PC-9 (cell line): Measurements from ENCODE around the gene C11orf86.

Experiments
- EZH2 ChIP-seq: fragments of 200-600 bp; sonication (generic); IDR thresholded peaks from 2 replicates; pipeline ENCODE4 v1.8.0; 2017; ENCODE audit warnings: antibody characterized with exemption, low read depth
- TF ChIP-seq, protein P1 (sequence below): fragments of 200-600 bp; sonication (generic); conservative IDR thresholded peaks from 2 replicates; pipeline ENCODE4 v1.6.1; 2017; ENCODE audit warnings: mixed run types, antibody characterized with exemption, mild to moderate bottlenecking, moderate library complexity

DNA sequence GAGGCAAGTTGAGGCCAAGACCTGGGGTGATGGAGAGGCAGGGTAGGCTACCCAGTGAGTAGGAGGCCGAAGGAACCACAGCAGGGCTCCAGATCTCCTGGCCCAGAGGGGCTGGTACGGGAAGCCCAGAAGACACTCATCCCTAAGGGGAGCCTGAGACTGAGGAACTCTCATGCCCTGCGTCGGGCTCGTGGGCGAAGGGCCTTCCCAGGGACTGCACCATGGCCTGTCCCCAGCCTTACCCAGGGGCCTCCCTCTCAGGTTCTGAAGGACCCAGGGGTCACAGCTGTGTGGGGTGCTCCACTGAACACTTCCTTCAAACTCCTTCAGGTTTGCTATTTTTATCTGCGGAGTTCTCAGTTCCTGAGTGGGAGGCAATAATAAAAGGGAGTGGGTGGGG is 32.0 kb downstream of the C11orf86 start:
- TF ChIP-seq, protein P1, sequence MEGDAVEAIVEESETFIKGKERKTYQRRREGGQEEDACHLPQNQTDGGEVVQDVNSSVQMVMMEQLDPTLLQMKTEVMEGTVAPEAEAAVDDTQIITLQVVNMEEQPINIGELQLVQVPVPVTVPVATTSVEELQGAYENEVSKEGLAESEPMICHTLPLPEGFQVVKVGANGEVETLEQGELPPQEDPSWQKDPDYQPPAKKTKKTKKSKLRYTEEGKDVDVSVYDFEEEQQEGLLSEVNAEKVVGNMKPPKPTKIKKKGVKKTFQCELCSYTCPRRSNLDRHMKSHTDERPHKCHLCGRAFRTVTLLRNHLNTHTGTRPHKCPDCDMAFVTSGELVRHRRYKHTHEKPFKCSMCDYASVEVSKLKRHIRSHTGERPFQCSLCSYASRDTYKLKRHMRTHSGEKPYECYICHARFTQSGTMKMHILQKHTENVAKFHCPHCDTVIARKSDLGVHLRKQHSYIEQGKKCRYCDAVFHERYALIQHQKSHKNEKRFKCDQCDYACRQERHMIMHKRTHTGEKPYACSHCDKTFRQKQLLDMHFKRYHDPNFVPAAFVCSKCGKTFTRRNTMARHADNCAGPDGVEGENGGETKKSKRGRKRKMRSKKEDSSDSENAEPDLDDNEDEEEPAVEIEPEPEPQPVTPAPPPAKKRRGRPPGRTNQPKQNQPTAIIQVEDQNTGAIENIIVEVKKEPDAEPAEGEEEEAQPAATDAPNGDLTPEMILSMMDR: no peak
- TF ChIP-seq EZH2: no peak
